Medulla oblongata (tissue), 1 donor: Measurements from ENCODE around the gene VBP1.
A peak's percentile ranks its signal among the peaks of the same experiment; 100 is the strongest.
"Not testable (repeated sequence)": the region's sequence is repeated elsewhere in the genome, so short reads cannot be mapped to it uniquely, and the experiment has no call there.

Source experiments
- DNase-seq: peaks from one replicate; pipeline ENCODE4 v3.0.0-alpha.2; 2015; ENCODE audit errors: extremely low spot score

VBP1 gene

DNA sequence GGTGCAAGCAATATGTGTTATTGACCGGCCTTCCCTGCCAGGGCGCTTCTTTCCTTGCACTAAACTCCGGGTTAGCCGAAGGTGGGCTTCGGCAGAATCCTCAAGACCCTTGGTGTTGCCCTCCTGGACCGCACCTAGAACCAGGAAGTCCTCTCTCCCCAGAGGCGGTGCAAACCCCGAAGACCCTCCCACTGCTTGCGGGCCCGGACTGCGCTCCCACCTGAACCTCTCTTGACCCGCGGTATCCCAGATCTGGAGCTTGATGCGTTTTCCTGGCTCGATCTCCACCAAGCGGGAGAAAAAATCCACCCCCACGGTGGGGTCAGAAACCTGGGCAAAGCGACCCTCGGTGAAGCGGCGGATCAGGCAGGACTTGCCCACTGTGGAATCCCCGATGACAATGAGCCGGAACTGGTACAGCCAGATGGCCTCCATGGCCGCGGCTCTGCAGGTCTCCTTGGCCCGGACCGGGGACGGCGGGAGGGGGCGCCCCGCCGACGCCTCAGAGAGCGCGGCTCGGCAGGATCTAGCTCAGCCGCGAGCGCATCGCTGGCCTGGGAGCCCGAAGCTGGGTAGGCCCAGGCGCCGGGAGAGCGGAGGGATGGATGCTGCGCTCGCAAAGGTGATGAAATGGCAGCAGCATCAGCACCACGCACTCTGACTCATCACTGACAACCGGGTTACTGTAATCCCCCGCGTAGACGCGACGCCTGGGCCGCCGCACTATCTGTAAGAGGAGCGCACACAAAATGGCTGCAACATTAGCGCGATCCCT is 47.8 kb downstream of the VBP1 start, which contains the start of gene RAB39B:
Gene RAB39B, minus strand, starts transcription at position 638 of the 775 bp plus-strand sequence. Its CDS starts 203 bp downstream, at position 435.
- DNase-seq = peak; percentile 66

GRCh38 chrX:155266439-155266838 is 50.2 kb downstream of the VBP1 start:
- DNase-seq = no peak

- not testable (repeated sequence) for DNase-seq
These were observed 51.7 kb downstream of the VBP1 start for GRCh38 chrX:155267995-155268394.

GRCh38 chrX:155270969-155271368 is 54.7 kb downstream of the VBP1 start:
- DNase-seq = no peak

GRCh38 chrX:155279873-155280272 is 63.6 kb downstream of the VBP1 start:
- DNase-seq = no peak
